Activated naive CD8-positive, alpha-beta T cell treated with anti-CD3 and anti-CD28 coated beads, Interleukin-2, amount 10 ng/mL, durations not matched to agents 7 days and 5 days (primary cell): ENCODE data around the gene DDX52. TPM values are rescaled to one million over a fixed set of nuclear protein-coding genes. Genes with fewer than 3 reads are reported as not detected.
A peak's percentile ranks its signal among the peaks of the same experiment; 100 is the strongest.

ENCODE experiments used
- ATAC-seq: fragments of 150-1000 bp; cut with Tn5 transposase; one replicate; pipeline ENCODE4 v1.10.0; 2021; ENCODE audit warnings: low read depth, moderate library complexity
- POLR2A ChIA-PET: fragments of 350-600 bp; sonication (Branson Sonifier 250); formaldehyde crosslinking; loops from one replicate; lab custom pipeline; 2021; ENCODE audit warnings: antibody characterized with exemption; lab: Charles Lee
- DNase-seq: peaks from one replicate; pipeline ENCODE4 v3.0.0; 2021
- H3K27ac Mint-ChIP-seq: one replicate; pipeline ENCODE4 v1.8.0; 2022; ENCODE audit warnings: mild to moderate bottlenecking, mixed read lengths
- H3K27me3 Mint-ChIP-seq: one replicate; pipeline ENCODE4 v1.8.0; 2022; ENCODE audit warnings: mild to moderate bottlenecking, moderate library complexity, mixed read lengths
- H3K36me3 Mint-ChIP-seq: one replicate; pipeline ENCODE4 v1.8.0; 2021; ENCODE audit warnings: mild to moderate bottlenecking, mixed read lengths
- H3K4me1 Mint-ChIP-seq: one replicate; pipeline ENCODE4 v1.8.0; 2021; ENCODE audit warnings: mixed read lengths
- H3K4me3 Mint-ChIP-seq: one replicate; pipeline ENCODE4 v1.8.0; 2022; ENCODE audit warnings: mild to moderate bottlenecking, moderate library complexity, mixed read lengths
- H3K9me3 Mint-ChIP-seq: one replicate; pipeline ENCODE4 v1.8.0; 2021; ENCODE audit warnings: mixed read lengths
- total RNA-seq, 2 experiments: library from RNA; stranded (reverse); gene quantifications; one replicate each; pipeline ENCODE4 v1.2.3, GENCODE V29; 2021

The DDX52 gene
- total RNA-seq, 2 experiments from 2014 or later, result 22.7 to 29.6 TPM

DNA sequence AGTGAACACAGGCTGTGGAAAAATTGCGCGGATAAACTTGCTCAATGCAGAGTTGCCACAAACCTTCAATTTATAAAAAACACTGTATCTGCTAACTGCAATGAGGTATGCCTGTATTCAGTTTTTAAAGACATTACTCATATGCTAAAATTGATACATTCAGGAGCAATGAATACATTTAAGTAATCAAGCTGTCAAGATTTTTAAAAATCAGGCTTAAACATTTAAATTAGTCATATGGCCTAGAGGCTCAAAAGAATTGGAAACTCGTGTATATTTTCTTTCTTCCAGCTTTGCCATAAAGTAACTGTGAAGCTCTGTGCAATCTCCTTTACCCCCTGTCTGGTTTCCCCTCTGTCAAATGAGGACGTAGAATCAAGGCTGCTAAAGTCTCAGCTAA is 38.2 kb downstream of the DDX52 start:
- Mint-ChIP-seq H3K27ac (peak overlapping the region; percentile 89), H3K4me3 (peak overlapping the region; percentile 88), H3K9me3 (no peaks in the 10 kb centered on the region), H3K27me3 (no peaks in the 10 kb centered on the region), H3K36me3 (peaks cover 35% of the 10 kb centered on the region), H3K4me1 (peaks cover 44% of the 10 kb centered on the region)
- POLR2A ChIA-PET, result interaction anchor here (1.0 to 1.4 kb wide), 4 partner anchors 8 to 160 kb away, joined by 3 read pairs; partner anchors contain the start of gene DUSP14
- ATAC-seq (no peak), DNase-seq (no peak)

GRCh38 chr17:37604556-37604955 is 38.7 kb downstream of the DDX52 start:
- DNase-seq (no peak), ATAC-seq (no peak)
- H3K4me1 Mint-ChIP-seq, result peaks cover 40% of the 10 kb centered on the region
- H3K4me3 Mint-ChIP-seq, result peak overlapping the region; percentile 88
- H3K27ac Mint-ChIP-seq, result peak overlapping the region; percentile 89
- no peaks in the 10 kb centered on the region for H3K9me3 Mint-ChIP-seq
- POLR2A ChIA-PET, result interaction anchor here (0.9 to 1.4 kb wide), 5 partner anchors 9 to 161 kb away, joined by 3 to 4 read pairs (median 3); partner anchors contain the start of gene DUSP14
- H3K27me3 Mint-ChIP-seq, result no peaks in the 10 kb centered on the region
- H3K36me3 Mint-ChIP-seq, result peaks cover 37% of the 10 kb centered on the region

DNA sequence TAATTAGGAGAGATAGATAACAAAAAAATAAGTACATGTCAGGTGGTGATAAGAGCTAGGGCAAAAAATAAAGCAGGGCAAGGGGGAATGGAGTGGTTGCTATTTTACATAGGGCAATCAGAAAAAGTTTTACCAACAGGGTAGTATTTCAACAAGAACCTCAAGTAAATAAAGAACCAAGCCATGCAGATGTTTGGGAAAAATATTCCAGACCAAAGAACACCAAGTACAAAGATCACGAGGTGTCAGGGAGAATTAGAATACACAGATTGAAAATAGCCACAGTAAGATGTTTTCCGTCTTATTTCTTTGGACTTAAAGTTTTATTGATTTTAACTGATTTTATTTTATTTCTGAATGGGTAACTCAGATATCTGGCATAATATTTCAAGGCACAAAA is 45.1 kb downstream of the DDX52 start:
- POLR2A ChIA-PET, result no interaction called here
- H3K27me3 Mint-ChIP-seq, result no peaks in the 10 kb centered on the region

GRCh38 chr17:37592291-37592690 is 51.0 kb downstream of the DDX52 start:
- POLR2A ChIA-PET, result no interaction called here
- Mint-ChIP-seq H3K27ac (no peak overlapping the region), H3K4me1 (peaks cover 33% of the 10 kb centered on the region)

More for the DNA sequence above, 45.1 kb downstream of the DDX52 start:
- DNase-seq (no peak), ATAC-seq (no peak)
- no peak overlapping the region for H3K4me3 Mint-ChIP-seq
- peaks cover 29% of the 10 kb centered on the region for H3K4me1 Mint-ChIP-seq
- no peak overlapping the region for H3K27ac Mint-ChIP-seq
- H3K36me3 Mint-ChIP-seq, result peaks cover 53% of the 10 kb centered on the region
- no peaks in the 10 kb centered on the region for H3K9me3 Mint-ChIP-seq

DNA sequence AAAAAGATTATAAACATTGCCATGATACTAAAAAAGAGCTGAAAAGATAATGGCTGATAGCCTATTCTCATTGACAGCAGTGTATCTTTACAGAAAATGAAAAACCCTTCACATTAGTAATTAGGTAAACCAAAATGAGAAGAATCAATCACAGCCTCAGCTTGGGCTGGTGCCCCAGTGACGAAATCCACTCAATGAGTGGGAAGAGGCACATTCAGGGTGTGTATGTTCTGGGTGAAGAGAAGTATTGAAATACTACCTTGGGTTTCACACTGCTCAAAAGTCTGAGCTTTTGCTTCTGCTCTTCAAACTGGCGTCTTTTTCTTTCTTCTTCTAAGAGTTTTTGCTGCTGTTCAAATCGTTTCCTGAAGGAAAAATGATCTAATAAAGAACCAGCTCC is 58.2 kb downstream of the DDX52 start:
- H3K4me3 Mint-ChIP-seq, result no peak overlapping the region
- ATAC-seq (no peak), DNase-seq (no peak)
- peaks cover 13% of the 10 kb centered on the region for H3K4me1 Mint-ChIP-seq
- H3K27ac Mint-ChIP-seq, result no peak overlapping the region
- H3K27me3 Mint-ChIP-seq, result no peaks in the 10 kb centered on the region
- H3K9me3 Mint-ChIP-seq, result no peaks in the 10 kb centered on the region
- H3K36me3 Mint-ChIP-seq, result peaks cover 27% of the 10 kb centered on the region
- POLR2A ChIA-PET, result interaction anchor here (0.6 kb wide), 1 partner anchor 74 kb away, joined by 5 read pairs; no protein-coding TSS in a partner anchor

More at GRCh38 chr17:37592291-37592690, 51.0 kb downstream of the DDX52 start:
- Mint-ChIP-seq H3K9me3 (no peaks in the 10 kb centered on the region), H3K27me3 (no peaks in the 10 kb centered on the region), H3K4me3 (no peak overlapping the region), H3K36me3 (peaks cover 48% of the 10 kb centered on the region)
- ATAC-seq (no peak), DNase-seq (no peak)

DNA sequence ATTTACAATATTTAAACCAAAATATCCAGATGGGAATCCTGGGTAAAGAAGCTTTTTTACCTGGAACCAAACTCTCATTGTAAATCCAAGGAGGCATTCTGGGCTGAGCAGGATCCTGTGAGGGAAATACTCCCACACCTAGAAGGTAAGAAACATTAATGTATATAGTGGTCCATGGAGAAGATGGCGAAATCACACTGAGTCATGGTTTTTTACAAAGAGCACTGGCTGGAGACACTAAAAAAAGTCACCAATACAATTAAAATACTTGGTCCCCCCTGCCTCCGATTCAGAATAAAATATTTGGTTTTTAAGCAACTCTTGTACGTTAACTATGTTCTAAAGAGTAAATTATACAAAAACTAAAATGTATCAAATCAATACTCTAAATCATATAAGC is 67.0 kb downstream of the DDX52 start:
- no peak overlapping the region for H3K27ac Mint-ChIP-seq
- ATAC-seq, result no peak
- H3K4me3 Mint-ChIP-seq, result no peak overlapping the region
- H3K27me3 Mint-ChIP-seq, result no peaks in the 10 kb centered on the region
- peaks cover 55% of the 10 kb centered on the region for H3K36me3 Mint-ChIP-seq
- POLR2A ChIA-PET, result interaction anchor here (0.7 kb wide), 1 partner anchor 57 kb away, joined by 5 read pairs; no protein-coding TSS in a partner anchor
- H3K4me1 Mint-ChIP-seq, result peaks cover 5% of the 10 kb centered on the region
- peaks cover 1% of the 10 kb centered on the region for H3K9me3 Mint-ChIP-seq
- DNase-seq, result no peak

- POLR2A ChIA-PET, result no interaction called here
- Mint-ChIP-seq H3K4me1 (peaks cover 5% of the 10 kb centered on the region), H3K9me3 (peaks cover 1% of the 10 kb centered on the region), H3K27ac (no peak overlapping the region), H3K4me3 (no peak overlapping the region), H3K36me3 (peaks cover 53% of the 10 kb centered on the region), H3K27me3 (no peaks in the 10 kb centered on the region)
- DNase-seq (no peak), ATAC-seq (no peak)
These were observed 68.8 kb downstream of the DDX52 start for GRCh38 chr17:37574427-37574826.

- peaks cover 7% of the 10 kb centered on the region for H3K4me1 Mint-ChIP-seq
- no peak overlapping the region for H3K4me3 Mint-ChIP-seq
- POLR2A ChIA-PET, result interaction anchor here (0.7 kb wide), 1 partner anchor 163 kb away, joined by 4 read pairs; no protein-coding TSS in a partner anchor
- H3K27me3 Mint-ChIP-seq, result no peaks in the 10 kb centered on the region
- peaks cover 1% of the 10 kb centered on the region for H3K9me3 Mint-ChIP-seq
- DNase-seq (no peak), ATAC-seq (no peak)
- H3K36me3 Mint-ChIP-seq, result peaks cover 57% of the 10 kb centered on the region
- no peak overlapping the region for H3K27ac Mint-ChIP-seq
These were observed 71.6 kb downstream of the DDX52 start for GRCh38 chr17:37571674-37572073.

DNA sequence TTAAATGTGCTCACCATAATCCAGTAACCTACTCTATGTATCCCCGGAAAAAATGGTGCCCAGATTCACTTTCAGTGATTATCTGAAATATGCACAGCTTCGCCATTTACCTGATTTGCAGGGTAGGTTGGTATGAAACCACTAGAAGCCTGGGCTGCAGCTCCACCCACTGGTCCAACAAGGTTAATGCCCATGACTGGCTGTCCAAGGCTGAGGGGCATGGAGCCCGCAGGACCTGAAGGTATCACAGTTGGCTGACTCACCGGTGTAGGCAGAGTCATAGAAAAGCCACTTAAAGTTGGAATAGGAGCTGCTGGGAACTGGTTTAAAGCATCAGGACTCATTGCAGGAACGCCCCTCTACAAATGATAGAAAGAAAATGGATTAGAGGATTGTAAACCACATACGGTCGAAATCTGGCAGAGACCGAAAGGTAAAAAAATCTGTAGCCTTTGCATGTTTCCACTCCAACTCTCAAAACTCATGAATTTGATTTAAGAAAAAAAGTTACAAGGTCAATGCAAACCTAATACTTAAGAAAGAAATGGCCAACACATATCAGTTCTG is 72.6 kb downstream of the DDX52 start:
- Mint-ChIP-seq H3K27me3 (no peaks in the 10 kb centered on the region), H3K4me3 (no peak overlapping the region), H3K9me3 (peaks cover 1% of the 10 kb centered on the region), H3K27ac (no peak overlapping the region), H3K4me1 (peaks cover 7% of the 10 kb centered on the region), H3K36me3 (peaks cover 56% of the 10 kb centered on the region)
- DNase-seq (no peak), ATAC-seq (no peak)
- POLR2A ChIA-PET, result no interaction called here

GRCh38 chr17:37568350-37569053 is 74.7 kb downstream of the DDX52 start:
- Mint-ChIP-seq H3K4me3 (no peak overlapping the region), H3K4me1 (peaks cover 7% of the 10 kb centered on the region), H3K9me3 (no peaks in the 10 kb centered on the region), H3K36me3 (peaks cover 49% of the 10 kb centered on the region), H3K27me3 (no peaks in the 10 kb centered on the region), H3K27ac (no peak overlapping the region)
- ATAC-seq (no peak), DNase-seq (no peak)
- POLR2A ChIA-PET, result interaction anchor here (0.6 to 0.7 kb wide), 4 partner anchors 13 to 1045 kb away, joined by 3 to 6 read pairs (median 4); no protein-coding TSS in a partner anchor

DNA sequence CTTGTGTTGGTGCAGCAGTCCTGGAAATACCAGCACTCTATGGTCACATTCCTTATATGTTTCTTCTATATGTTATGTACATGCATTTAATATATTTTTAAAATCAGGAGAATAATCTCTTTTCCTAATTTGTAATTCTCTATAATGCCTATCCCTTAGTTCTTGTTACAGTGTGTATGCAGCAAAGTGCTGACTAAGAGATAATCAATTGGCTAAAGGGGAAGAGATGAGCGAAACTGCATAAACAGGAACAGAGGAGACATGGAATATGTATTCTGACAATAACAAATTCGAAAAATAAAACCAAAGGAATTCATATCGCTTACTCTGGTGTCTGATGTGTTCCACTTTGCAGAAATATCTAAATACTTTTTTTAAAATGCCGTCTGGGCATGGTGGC is 75.7 kb downstream of the DDX52 start:
- ATAC-seq, result no peak
- no peaks in the 10 kb centered on the region for H3K9me3 Mint-ChIP-seq
- H3K27me3 Mint-ChIP-seq, result no peaks in the 10 kb centered on the region
- peaks cover 43% of the 10 kb centered on the region for H3K36me3 Mint-ChIP-seq
- no peak overlapping the region for H3K4me3 Mint-ChIP-seq
- no peak overlapping the region for H3K27ac Mint-ChIP-seq
- peaks cover 6% of the 10 kb centered on the region for H3K4me1 Mint-ChIP-seq
- no peak for DNase-seq
- POLR2A ChIA-PET, result no interaction called here

DNA sequence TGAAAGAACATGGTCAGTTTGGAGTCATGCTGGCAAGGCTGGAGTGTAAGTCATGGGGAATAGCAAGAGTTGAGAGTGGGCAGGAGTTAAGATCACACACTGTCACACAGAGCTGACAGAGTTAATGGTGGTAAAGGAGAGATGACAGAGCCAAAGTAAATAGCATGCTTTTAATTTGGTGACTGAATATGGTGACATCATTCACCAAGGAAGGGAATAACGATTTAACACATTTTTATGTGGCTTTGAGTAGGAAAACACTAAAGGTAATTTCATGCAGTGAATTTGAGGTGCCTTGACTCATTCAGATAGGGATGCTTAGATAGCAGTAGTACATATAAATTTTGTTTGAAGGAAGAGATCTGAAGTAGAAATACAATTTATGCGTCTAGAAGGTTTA is 76.1 kb downstream of the DDX52 start:
- peaks cover 44% of the 10 kb centered on the region for H3K36me3 Mint-ChIP-seq
- H3K4me1 Mint-ChIP-seq, result peaks cover 4% of the 10 kb centered on the region
- H3K27me3 Mint-ChIP-seq, result no peaks in the 10 kb centered on the region
- POLR2A ChIA-PET, result no interaction called here
- ATAC-seq (no peak), DNase-seq (no peak)
- H3K4me3 Mint-ChIP-seq, result no peak overlapping the region
- H3K9me3 Mint-ChIP-seq, result no peaks in the 10 kb centered on the region
- H3K27ac Mint-ChIP-seq, result no peak overlapping the region

DNA sequence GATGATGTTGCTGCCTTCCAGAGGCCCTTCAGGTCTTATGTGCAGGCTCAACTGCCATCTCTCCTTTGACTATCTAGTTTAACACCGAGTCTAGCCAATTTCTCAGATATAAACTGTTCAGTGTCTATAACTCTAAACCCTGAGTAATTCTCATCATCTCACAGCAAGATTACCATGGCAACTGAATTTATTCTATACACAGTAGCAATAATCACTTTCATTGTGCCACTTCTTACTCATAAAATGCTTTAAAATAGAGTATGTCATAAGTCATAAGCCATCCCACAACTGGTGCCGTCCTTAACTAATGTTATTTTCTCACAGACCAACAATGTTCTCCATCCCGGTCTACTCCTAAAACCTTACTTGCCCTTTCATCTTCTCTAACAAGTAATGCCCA is 79.0 kb downstream of the DDX52 start:
- H3K27me3 Mint-ChIP-seq, result no peaks in the 10 kb centered on the region
- no peak for ATAC-seq
- no peak overlapping the region for H3K4me3 Mint-ChIP-seq
- POLR2A ChIA-PET, result no interaction called here
- no peaks in the 10 kb centered on the region for H3K9me3 Mint-ChIP-seq
- H3K27ac Mint-ChIP-seq, result no peak overlapping the region
- H3K4me1 Mint-ChIP-seq, result peaks cover 4% of the 10 kb centered on the region
- DNase-seq, result no peak
- H3K36me3 Mint-ChIP-seq, result peaks cover 46% of the 10 kb centered on the region
